Kidney tubule cell (primary cell): ENCODE measurements around the gene USP5.

Experiments used
- DNase-seq: peaks from one replicate; pipeline ENCODE4 v3.0.0-alpha.2; 2018; ENCODE audit warnings: low spot score

The USP5 gene, protein sequence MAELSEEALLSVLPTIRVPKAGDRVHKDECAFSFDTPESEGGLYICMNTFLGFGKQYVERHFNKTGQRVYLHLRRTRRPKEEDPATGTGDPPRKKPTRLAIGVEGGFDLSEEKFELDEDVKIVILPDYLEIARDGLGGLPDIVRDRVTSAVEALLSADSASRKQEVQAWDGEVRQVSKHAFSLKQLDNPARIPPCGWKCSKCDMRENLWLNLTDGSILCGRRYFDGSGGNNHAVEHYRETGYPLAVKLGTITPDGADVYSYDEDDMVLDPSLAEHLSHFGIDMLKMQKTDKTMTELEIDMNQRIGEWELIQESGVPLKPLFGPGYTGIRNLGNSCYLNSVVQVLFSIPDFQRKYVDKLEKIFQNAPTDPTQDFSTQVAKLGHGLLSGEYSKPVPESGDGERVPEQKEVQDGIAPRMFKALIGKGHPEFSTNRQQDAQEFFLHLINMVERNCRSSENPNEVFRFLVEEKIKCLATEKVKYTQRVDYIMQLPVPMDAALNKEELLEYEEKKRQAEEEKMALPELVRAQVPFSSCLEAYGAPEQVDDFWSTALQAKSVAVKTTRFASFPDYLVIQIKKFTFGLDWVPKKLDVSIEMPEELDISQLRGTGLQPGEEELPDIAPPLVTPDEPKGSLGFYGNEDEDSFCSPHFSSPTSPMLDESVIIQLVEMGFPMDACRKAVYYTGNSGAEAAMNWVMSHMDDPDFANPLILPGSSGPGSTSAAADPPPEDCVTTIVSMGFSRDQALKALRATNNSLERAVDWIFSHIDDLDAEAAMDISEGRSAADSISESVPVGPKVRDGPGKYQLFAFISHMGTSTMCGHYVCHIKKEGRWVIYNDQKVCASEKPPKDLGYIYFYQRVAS

GRCh38 chr12:6851921-6852650 is at the start of gene USP5:
USP5 (plus strand) TSS chr12:6852150; CDS start chr12:6852180, 30 bp downstream.
- peak; percentile 100 for DNase-seq

GRCh38 chr12:6807170-6807569 is 44.8 kb upstream of the USP5 start:
- DNase-seq: peak; percentile 30

DNA sequence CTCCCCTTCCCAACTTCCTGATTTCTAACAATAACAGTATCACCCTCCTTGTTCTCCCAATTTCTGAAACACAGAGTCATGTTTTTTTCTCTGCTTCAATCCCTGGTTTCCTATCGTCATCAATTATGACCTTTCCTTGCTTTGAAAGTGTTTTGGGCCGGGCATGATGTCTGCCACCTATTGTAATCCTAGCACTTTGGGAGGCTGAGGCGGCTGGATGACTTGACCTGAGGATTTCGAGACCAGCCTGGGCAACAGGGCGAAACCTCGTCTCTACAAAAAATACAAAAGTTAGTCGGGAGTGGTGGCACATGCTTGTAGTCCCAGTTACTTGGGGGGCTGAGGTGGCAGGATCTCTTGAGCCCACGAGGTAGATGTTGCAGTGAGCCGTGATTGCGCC is 42.9 kb upstream of the USP5 start:
- DNase-seq: no peak

DNA sequence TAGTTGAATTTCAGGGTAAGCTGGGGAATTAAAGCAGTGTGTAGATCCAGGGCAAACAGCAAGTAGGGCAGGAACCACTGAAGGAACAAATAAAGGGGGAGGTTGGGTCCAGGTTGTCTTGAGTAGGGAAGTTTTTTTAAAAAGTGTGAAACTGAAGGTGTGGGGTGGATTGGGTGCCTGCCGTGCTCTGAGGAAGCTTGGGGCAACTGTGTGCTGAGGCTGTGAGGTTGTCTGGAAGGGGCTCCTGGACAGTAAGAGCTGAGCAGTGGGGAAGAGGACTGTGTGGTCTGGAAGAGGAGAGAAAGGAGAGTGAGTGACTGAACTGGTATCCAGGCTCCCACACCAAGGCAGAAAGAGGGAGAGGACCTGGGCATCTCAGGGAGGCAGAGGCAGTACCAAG is 41.2 kb upstream of the USP5 start:
- DNase-seq: no peak

- peak; percentile 34 for DNase-seq
These were observed 38.6 kb upstream of the USP5 start for GRCh38 chr12:6813363-6813762.

GRCh38 chr12:6816598-6816997 is 35.4 kb upstream of the USP5 start:
- DNase-seq: no peak

DNA sequence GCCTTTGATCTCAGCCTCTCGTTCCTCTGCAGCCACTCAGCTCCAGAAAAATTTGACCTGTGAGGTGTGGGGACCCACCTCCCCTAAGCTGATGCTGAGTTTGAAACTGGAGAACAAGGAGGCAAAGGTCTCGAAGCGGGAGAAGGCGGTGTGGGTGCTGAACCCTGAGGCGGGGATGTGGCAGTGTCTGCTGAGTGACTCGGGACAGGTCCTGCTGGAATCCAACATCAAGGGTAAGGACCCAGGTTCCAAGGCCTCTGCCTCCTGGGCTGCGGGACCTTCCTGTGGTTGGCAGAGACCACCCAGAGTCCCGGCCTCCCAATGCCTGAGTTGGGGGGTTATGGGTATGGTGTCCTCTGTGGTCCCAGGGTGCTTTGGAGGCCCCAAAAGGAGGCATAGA is 34.9 kb upstream of the USP5 start:
- no peak for DNase-seq

DNA sequence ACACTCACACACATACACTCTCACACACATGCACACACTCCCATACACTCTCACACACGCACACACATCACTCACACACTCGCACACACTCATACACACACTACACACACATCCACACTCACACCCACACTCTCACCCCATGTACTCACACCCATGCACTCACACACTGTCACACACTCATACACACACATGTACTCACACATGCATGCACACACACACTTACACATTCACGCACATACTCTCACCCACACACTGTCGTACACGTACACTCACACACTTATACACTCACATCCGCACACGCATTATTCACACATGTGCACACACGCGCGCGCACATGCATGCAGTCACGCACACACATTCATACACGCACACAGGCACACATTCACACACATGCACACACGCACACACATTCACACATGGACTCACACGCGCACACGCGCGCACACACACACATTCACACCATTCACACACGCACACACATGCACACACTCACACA is 34.2 kb upstream of the USP5 start:
- DNase-seq: no peak

DNA sequence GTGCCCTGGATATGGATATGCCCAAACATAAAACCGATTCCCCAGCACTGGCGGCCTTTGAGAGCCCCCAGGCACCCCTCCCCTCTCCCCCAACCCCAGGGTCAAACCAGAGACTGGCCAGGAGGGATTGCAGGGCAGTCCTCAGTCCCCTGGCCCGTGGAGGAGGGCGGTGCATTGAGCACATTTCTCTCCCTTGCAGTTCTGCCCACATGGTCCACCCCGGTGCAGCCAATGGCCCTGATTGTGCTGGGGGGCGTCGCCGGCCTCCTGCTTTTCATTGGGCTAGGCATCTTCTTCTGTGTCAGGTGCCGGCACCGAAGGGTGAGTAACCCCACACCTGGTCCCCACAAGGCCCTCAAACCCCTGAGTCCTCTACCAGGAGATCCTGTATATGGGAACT is 33.7 kb upstream of the USP5 start:
- no peak for DNase-seq

GRCh38 chr12:6818645-6819044 is 33.3 kb upstream of the USP5 start:
- no peak for DNase-seq

DNA sequence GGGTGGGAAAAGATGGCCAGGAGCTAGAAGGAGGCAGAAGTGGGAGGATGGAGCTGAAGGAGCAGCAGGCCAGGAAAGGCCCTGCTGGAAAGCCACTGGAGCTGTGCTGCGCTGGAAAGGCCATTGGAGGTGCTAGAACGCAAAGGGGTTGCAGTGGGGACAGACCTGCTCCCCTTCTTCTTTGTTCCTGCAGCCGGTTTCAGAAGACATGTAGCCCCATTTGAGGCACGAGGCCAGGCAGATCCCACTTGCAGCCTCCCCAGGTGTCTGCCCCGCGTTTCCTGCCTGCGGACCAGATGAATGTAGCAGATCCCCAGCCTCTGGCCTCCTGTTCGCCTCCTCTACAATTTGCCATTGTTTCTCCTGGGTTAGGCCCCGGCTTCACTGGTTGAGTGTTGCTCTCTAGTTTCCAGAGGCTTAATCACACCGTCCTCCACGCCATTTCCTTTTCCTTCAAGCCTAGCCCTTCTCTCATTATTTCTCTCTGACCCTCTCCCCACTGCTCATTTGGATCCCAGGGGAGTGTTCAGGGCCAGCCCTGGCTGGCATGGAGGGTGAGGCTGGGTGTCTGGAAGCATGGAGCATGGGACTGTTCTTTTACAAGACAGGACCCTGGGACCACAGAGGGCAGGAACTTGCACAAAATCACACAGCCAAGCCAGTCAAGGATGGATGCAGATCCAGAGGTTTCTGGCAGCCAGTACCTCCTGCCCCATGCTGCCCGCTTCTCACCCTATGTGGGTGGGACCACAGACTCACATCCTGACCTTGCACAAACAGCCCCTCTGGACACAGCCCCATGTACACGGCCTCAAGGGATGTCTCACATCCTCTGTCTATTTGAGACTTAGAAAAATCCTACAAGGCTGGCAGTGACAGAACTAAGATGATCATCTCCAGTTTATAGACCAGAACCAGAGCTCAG is 32.6 kb upstream of the USP5 start:
- DNase-seq: no peak

DNA sequence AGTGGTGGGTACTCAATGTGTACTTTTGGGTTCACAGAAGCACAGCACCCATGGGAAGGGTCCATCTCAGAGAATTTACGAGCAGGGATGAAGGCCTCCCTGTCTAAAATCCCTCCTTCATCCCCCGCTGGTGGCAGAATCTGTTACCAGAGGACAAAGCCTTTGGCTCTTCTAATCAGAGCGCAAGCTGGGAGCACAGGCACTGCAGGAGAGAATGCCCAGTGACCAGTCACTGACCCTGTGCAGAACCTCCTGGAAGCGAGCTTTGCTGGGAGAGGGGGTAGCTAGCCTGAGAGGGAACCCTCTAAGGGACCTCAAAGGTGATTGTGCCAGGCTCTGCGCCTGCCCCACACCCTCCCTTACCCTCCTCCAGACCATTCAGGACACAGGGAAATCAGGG is 31.8 kb upstream of the USP5 start:
- DNase-seq: no peak

- no peak for DNase-seq
These were observed 30.1 kb upstream of the USP5 start, which contains the start of gene GPR162 for GRCh38 chr12:6821591-6822425. GPR162 (plus strand) TSS chr12:6821821; CDS start chr12:6823899, 2,078 bp downstream.

- no peak for DNase-seq
These were observed 29.4 kb upstream of the USP5 start for GRCh38 chr12:6822426-6823135.

- DNase-seq: no peak
These were observed 28.5 kb upstream of the USP5 start for GRCh38 chr12:6823182-6824084.

DNA sequence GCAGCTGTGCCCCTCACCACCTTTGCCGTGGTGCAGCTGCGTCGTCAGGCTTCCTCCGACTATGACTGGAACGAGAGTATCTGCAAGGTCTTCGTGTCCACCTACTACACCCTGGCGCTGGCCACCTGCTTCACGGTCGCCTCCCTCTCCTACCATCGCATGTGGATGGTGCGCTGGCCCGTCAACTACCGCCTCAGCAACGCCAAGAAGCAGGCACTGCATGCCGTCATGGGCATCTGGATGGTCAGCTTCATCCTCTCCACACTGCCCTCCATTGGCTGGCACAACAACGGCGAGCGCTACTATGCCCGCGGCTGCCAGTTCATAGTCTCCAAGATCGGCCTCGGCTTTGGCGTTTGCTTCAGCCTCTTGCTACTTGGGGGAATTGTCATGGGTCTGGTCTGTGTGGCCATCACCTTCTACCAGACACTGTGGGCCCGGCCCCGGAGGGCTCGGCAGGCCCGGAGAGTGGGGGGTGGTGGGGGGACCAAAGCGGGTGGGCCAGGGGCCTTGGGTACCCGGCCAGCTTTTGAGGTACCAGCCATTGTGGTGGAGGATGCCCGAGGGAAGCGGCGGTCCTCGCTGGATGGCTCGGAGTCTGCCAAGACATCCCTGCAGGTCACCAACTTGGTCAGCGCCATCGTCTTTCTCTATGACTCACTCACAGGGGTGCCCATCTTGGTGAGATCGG is 27.7 kb upstream of the USP5 start:
- no peak for DNase-seq

DNA sequence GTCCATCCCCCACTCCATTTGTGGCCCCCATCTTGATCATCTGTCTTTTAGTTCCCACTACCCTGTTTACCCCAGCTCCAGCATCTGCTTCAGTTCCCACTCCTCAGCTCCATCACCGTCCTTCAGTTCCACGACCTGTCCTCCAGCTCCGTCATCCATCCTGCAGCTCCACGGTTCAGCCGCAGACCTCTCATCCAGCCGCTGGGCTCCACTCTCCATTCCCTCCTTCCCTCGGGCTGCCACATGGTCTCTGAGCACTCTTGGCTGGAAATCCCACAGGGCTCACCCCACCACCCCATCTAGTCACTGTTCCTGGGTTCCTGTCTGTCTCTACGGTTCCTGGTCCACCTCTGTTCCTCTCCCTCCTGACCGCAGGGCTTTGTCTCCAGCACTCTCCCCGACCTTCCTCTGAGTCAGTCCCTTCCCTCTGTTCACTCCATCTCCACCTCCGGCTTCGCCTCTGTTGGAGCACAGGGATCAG is 27.0 kb upstream of the USP5 start:
- DNase-seq: peak; percentile 23
